GM21390 (cell line): Measurements from ENCODE around the gene DYDC2.
"Not testable (repeated sequence)": the region's sequence is repeated elsewhere in the genome, so short reads cannot be mapped to it uniquely, and the experiment has no call there.

Experiments used
- ATAC-seq: cut with Tn5 transposase; IDR thresholded peaks from one replicate; pipeline ENCODE4 v1.9.1; 2021; ENCODE audit not compliant: unreplicated experiment

DYDC2 gene

GRCh38 chr10:80411681-80412220, 55.2 kb downstream of the DYDC2 start:
- no peak for ATAC-seq

DNA sequence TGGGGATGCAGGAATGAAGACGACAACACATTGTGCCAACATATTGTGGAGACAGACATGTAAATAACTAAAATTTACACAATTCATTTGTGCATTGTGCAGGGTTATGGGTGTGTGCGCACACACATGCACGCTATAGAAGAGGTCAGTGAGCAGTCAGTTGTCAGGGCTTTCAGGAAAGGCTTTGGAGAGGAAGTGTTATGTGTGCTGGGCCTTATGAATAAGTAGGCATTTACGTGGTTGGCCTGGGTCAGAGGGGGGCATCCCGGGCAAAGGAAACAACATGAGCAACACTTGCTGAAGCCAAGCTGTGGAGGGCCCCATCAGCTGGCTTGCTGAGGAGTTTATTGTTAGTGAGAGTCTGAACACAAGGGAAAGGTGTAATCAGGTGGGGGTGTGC, 55.9 kb downstream of the DYDC2 start:
- no peak for ATAC-seq

DNA sequence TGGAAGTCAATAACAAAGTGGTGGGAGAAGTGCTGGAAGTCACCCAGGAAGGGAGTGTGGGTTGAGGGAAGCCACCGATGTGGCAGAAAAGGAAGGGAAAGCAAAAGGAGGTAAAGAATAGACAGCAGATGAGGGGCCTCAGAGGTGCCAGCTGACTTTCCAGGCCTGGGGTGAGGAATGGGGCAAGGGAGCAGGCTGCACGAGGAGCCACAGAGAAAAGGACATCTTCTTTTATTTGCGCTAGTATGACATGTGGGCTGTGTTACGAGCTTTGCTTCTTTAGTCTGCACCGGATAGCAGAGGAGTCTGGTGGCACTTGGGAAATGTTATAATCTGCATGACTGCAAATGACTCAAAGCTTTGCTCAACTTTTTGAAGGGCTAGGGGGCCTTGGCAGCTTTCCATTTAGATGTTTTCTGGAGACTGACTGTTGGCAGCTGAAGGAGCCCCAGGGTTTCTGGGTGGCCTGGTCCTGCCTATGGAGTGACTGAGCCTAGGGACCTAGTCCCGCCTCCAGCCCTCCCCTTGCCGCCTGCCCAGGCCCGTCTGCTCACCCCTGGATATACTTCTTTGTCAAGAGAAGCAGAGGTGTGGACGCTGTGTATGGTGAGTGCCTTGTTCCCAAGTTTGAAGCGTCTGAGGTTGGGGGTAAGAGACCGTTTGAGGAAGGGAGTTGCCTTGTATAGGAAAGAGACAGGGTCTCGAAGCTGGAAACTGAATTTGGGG, 56.9 kb downstream of the DYDC2 start:
- ATAC-seq = no peak

DNA sequence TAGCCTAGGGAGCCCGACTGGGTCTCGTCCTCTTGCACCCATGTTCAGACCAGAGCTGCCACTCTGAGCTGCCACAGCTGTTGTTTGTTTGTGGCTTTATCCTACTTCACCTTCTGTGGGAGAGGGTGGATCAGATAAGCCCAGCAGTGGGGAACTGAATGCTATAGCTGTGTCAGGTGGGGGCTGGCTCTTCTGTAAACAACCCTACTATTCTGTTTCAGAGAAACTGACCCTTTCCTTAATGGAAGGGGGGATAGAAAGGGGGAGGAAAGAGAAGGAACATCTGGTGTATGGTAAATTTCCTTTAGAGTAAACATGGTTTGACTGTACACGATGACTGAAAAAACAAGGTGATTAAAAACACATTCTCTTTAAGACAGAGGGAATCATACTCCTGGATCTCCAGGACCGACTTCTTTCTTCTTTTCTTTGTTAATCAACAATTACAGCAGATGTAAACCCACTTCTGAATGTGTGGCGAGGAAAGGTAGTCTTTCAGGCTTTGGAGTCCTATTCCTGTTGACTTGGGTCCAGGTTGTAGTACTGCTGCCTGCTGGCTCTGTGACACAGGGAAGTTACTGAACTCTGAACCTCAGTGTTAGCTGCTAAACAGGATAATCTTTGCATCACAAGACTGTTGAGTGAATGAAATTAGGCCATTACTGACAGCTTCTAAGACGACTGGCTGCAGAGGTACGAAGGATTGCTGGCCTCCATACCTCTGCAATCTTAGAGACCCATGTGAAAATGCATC, 57.7 kb downstream of the DYDC2 start:
- no peak for ATAC-seq

GRCh38 chr10:80415734-80416478, 59.3 kb downstream of the DYDC2 start:
- no peak for ATAC-seq

DNA sequence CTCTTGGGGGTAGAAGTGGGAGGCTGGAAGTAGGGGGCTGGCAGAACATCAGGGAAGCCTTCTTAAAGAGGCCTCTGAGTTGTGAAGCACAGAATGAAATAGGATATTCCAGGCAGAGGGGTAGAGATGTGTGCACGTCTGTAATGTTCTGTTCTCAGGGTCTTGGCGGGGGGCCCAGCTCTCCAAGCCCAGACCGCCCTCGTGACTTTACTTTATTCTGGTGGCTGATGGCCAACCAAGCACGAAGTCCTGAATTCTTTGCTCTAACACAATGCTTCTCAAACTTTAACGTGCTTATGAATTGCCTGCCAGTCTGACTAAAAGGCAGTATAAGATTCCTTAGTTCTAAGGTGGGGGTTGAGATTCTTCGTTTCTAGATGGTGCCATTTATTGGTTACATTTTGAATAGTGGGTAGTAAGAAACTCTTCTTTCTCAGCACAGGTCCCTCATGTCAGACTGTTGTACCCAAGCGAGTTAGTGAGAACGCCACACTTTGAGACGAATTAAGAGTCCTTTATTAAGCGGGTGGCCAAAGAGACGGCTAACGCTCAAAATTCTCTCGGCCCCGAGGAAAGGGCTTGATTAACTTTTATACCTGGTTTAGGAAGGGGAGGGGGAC, 60.0 kb downstream of the DYDC2 start:
- ATAC-seq = no peak

GRCh38 chr10:80417256-80417655, 60.7 kb downstream of the DYDC2 start:
- ATAC-seq = not testable (repeated sequence)
